Esophagus squamous epithelium (tissue), 5 donors: ENCODE measurements around the gene AP5M1. TPM values are rescaled to one million over a fixed set of nuclear protein-coding genes. Genes with fewer than 3 reads are reported as not detected.

ENCODE experiments used
- DNase-seq: peaks from one replicate; lab custom pipeline; 2025; lab: John Stamatoyannopoulos, UW
- H3K27ac ChIP-seq, 4 donors: fragments of 200-600 bp; sonication (generic); one replicate each; pipeline ENCODE4 v1.5.1; 2016 to 2019; ENCODE audit warnings: mild to moderate bottlenecking in 1 of 4
- H3K27me3 ChIP-seq, 4 donors: fragments of 200-600 bp; sonication (generic); 1 replicate in 3 of 4; 2 replicates in 1 of 4; pipeline versions ENCODE4 v1.5.1 to v1.6.0; 2017 to 2021; ENCODE audit warnings: antibody characterized with exemption in 1 of 4
- H3K36me3 ChIP-seq, 3 donors: fragments of 200-600 bp; sonication (generic); one replicate each; pipeline ENCODE4 v1.5.1; 2016 to 2019
- H3K4me1 ChIP-seq, 3 donors: fragments of 200-600 bp; sonication (generic); one replicate each; pipeline ENCODE4 v1.5.1; 2017 to 2019
- H3K4me3 ChIP-seq, 4 donors: fragments of 200-600 bp; sonication (generic); 1 replicate in 3 of 4; 2 replicates in 1 of 4; pipeline ENCODE4 v1.5.1; 2016 to 2019; ENCODE audit warnings: mild to moderate bottlenecking in 2 of 4, moderate library complexity in 1 of 4
- H3K9me3 ChIP-seq, 3 donors: fragments of 200-600 bp; sonication (generic); one replicate each; pipeline ENCODE4 v1.5.1; 2016 to 2019
- CTCF ChIP-seq, 6 experiments: fragments of 450-650 bp in 4 of 6; fragments of 200-600 bp in 2 of 6; sonication (generic) in 2 of 6; IDR thresholded peaks; one replicate each; pipeline ENCODE4 v1.5.1; 2016 to 2019; ENCODE audit warnings: antibody characterized with exemption in 6 of 6, mild to moderate bottlenecking in 4 of 6, moderate library complexity in 4 of 6
- POLR2A ChIP-seq, 4 donors: fragments of 450-650 bp; IDR thresholded peaks; one replicate each; pipeline ENCODE4 v1.6.1; 2017; ENCODE audit warnings: antibody characterized with exemption in 4 of 4, mild to moderate bottlenecking in 4 of 4, moderate library complexity in 3 of 4
- WGBS, 2 donors: methylation state at CpG; one replicate each; pipeline ENCODE4 v1.1.5; 2018; 5-methylcytosine and 5-hydroxymethylcytosine counted together
- intact Hi-C: fragments of 100-400 bp; cut with DNase I; formaldehyde crosslinking; loops from one replicate; pipeline ENCODE4 v1.15.0; 2022
- total RNA-seq, 4 donors: library from RNA; depleted of rRNA; stranded (reverse); fragments of >200 nt; gene quantifications; one replicate each; pipeline ENCODE4 v1.1.0, GENCODE V29; 2016
- donor health status: DM: yes; HTN: yes; CAD: no.

AP5M1 gene
- total RNA-seq, 4 donors from 2014 or later, result 24.1 to 34.2 (median 31.7) TPM

GRCh38 chr14:57299511-57299910 lies 30.7 kb downstream of the AP5M1 start:
- TF ChIP-seq POLR2A (IDR thresholded peaks at IDR 0.05), result no peak
- TF ChIP-seq CTCF (IDR thresholded peaks at IDR 0.05), result no peak
- WGBS, 2 donors, result 71 to 75% methylated on average over 3 of the region's 3 CpGs
- Histone ChIP-seq H3K27me3 (peaks cover 0 to 7% (median 0%) of the 10 kb centered on the region in 4 donors), H3K36me3 (no peaks in the 10 kb centered on the region), H3K4me1 (no peaks in the 10 kb centered on the region), H3K4me3 (no peak overlapping the region), H3K27ac (no peak overlapping the region), H3K9me3 (no peaks in the 10 kb centered on the region)
- no peak for DNase-seq
- intact Hi-C loops, result no loop called here

- no peak for DNase-seq
Observed at GRCh38 chr14:57302883-57303282, 34.1 kb downstream of the AP5M1 start.

GRCh38 chr14:57314396-57315089 lies 45.8 kb downstream of the AP5M1 start:
- Histone ChIP-seq H3K4me1 (no peaks in the 10 kb centered on the region), H3K27ac (no peak overlapping the region), H3K36me3 (no peaks in the 10 kb centered on the region), H3K27me3 (peaks cover 0 to 9% (median 0%) of the 10 kb centered on the region in 4 donors), H3K4me3 (no peak overlapping the region), H3K9me3 (no peaks in the 10 kb centered on the region)
- DNase-seq, result no peak
- WGBS, 2 donors, result 56 to 64% methylated on average over 7 of the region's 7 CpGs
- TF ChIP-seq POLR2A (IDR thresholded peaks at IDR 0.05), result no peak
- TF ChIP-seq CTCF (IDR thresholded peaks at IDR 0.05), result no peak
- intact Hi-C loops, result loop anchor here (10.0 kb wide), 1 partner anchor 820 kb away; no protein-coding TSS in a partner anchor

More at GRCh38 chr14:57302883-57303282, 34.1 kb downstream of the AP5M1 start:
- intact Hi-C loops, result no loop called here
- 74% methylated on average over 5 of the region's 5 CpGs for WGBS, 2 donors
- H3K27me3 ChIP-seq, result peaks cover 0 to 13% (median 0%) of the 10 kb centered on the region in 4 donors
- no peaks in the 10 kb centered on the region for H3K9me3 ChIP-seq
- H3K27ac ChIP-seq, result no peak overlapping the region
- no peaks in the 10 kb centered on the region for H3K36me3 ChIP-seq
- no peaks in the 10 kb centered on the region for H3K4me1 ChIP-seq
- no peak for TF ChIP-seq POLR2A (IDR thresholded peaks at IDR 0.05)
- TF ChIP-seq CTCF (IDR thresholded peaks at IDR 0.05), result no peak
- no peak overlapping the region for H3K4me3 ChIP-seq

GRCh38 chr14:57317248-57317833 lies 48.6 kb downstream of the AP5M1 start:
- no peak overlapping the region for H3K27ac ChIP-seq
- no peaks in the 10 kb centered on the region for H3K4me1 ChIP-seq
- peaks cover 0 to 25% (median 0%) of the 10 kb centered on the region in 4 donors for H3K27me3 ChIP-seq
- H3K36me3 ChIP-seq, result no peaks in the 10 kb centered on the region
- WGBS, 2 donors, result 0% methylated on average over 3 of the region's 3 CpGs
- DNase-seq, result no peak
- no peak overlapping the region for H3K4me3 ChIP-seq
- TF ChIP-seq CTCF (IDR thresholded peaks at IDR 0.05), result peak; percentile 65 to 81 (median 74)
- TF ChIP-seq POLR2A (IDR thresholded peaks at IDR 0.05), result no peak
- intact Hi-C loops, result loop anchor here (10.0 kb wide), 1 partner anchor 823 kb away; no protein-coding TSS in a partner anchor
- no peaks in the 10 kb centered on the region for H3K9me3 ChIP-seq

- H3K36me3 ChIP-seq, result no peaks in the 10 kb centered on the region
- no peaks in the 10 kb centered on the region for H3K9me3 ChIP-seq
- intact Hi-C loops, result loop anchor here (10.0 kb wide), 1 partner anchor 825 kb away; no protein-coding TSS in a partner anchor
- no peak overlapping the region for H3K27ac ChIP-seq
- no peak for DNase-seq
- TF ChIP-seq POLR2A (IDR thresholded peaks at IDR 0.05), result no peak
- no peak for TF ChIP-seq CTCF (IDR thresholded peaks at IDR 0.05)
- WGBS, 2 donors, result 51 to 52% methylated on average over 2 of the region's 2 CpGs
- no peaks in the 10 kb centered on the region for H3K4me1 ChIP-seq
- H3K27me3 ChIP-seq, result peaks cover 0 to 35% (median 0%) of the 10 kb centered on the region in 4 donors
- H3K4me3 ChIP-seq, result no peak overlapping the region
Observed at GRCh38 chr14:57319636-57320192, 50.9 kb downstream of the AP5M1 start.
